Right atrium auricular region (tissue), 2 donors: ENCODE results near the gene ETS1. TPM values are rescaled to one million over a fixed set of nuclear protein-coding genes. Genes with fewer than 3 reads are reported as not detected.

Source experiments
- DNase-seq: peaks from one replicate; pipeline ENCODE4 v3.0.0-alpha.2; 2019; ENCODE audit warnings: low spot score
- H3K27ac ChIP-seq, 2 donors: fragments of 200-600 bp; sonication (generic); 1 replicate in 1 of 2; 2 replicates in 1 of 2; pipeline ENCODE4 v1.5.1; 2016 to 2019
- H3K27me3 ChIP-seq, 2 donors: fragments of 200-600 bp; sonication (generic); one replicate each; pipeline versions ENCODE4 v1.5.1 to v1.6.0; 2017 to 2019
- H3K36me3 ChIP-seq: fragments of 200-600 bp; sonication (generic); one replicate; pipeline ENCODE4 v1.5.1; 2016
- H3K4me1 ChIP-seq, 2 donors: fragments of 200-600 bp; sonication (generic); one replicate each; pipeline versions ENCODE4 v1.5.1 to v1.6.0; 2017 to 2019
- H3K4me3 ChIP-seq, 2 donors: fragments of 200-600 bp; sonication (generic); 1 replicate in 1 of 2; 2 replicates in 1 of 2; pipeline ENCODE4 v1.5.1; 2017 to 2019; ENCODE audit warnings: mild to moderate bottlenecking in 1 of 2, moderate library complexity in 1 of 2
- H3K9me3 ChIP-seq, 2 donors: fragments of 200-600 bp; sonication (generic); one replicate each; pipeline ENCODE4 v1.5.1; 2019
- CTCF ChIP-seq, 2 donors: fragments of 200-600 bp; sonication (generic); IDR thresholded peaks; one replicate each; pipeline ENCODE4 v1.5.1; 2019; ENCODE audit warnings: antibody characterized with exemption in 2 of 2
- total RNA-seq, 2 donors: library from RNA; depleted of rRNA; stranded (reverse); fragments of >200 nt; gene quantifications; one replicate each; pipeline ENCODE4 v1.1.0, GENCODE V29; 2016

The ETS1 gene
- total RNA-seq, 2 donors from 2014 or later = 37.9 to 46.6 TPM

- no peak for DNase-seq
- Histone ChIP-seq H3K27me3 (no peaks in the 10 kb centered on the region), H3K4me3 (no peak overlapping the region), H3K27ac (peak overlapping the region in 1 of 2 donors; percentile 69), H3K9me3 (no peaks in the 10 kb centered on the region), H3K36me3 (peaks cover 61% of the 10 kb centered on the region), H3K4me1 (peaks cover 0 to 64% of the 10 kb centered on the region in 2 donors)
- no peak for TF ChIP-seq CTCF (IDR thresholded peaks at IDR 0.05)
These were observed 104.1 kb downstream of the ETS1 start for GRCh38 chr11:128483211-128483788.

- DNase-seq = no peak
- peaks cover 65% of the 10 kb centered on the region for H3K36me3 ChIP-seq
- H3K27ac ChIP-seq = peak overlapping the region; percentile 60 to 69
- H3K9me3 ChIP-seq = no peaks in the 10 kb centered on the region
- H3K27me3 ChIP-seq = no peaks in the 10 kb centered on the region
- peaks cover 0 to 64% of the 10 kb centered on the region in 2 donors for H3K4me1 ChIP-seq
- H3K4me3 ChIP-seq = peak overlapping the region in 1 of 2 donors; percentile 13
- no peak for TF ChIP-seq CTCF (IDR thresholded peaks at IDR 0.05)
These were observed 104.7 kb downstream of the ETS1 start for GRCh38 chr11:128482512-128483191.

GRCh38 chr11:128482092-128482491 lies 105.3 kb downstream of the ETS1 start:
- Histone ChIP-seq H3K36me3 (peaks cover 65% of the 10 kb centered on the region), H3K9me3 (no peaks in the 10 kb centered on the region), H3K27me3 (no peaks in the 10 kb centered on the region), H3K4me1 (peaks cover 0 to 66% of the 10 kb centered on the region in 2 donors), H3K4me3 (peak overlapping the region in 1 of 2 donors; percentile 13), H3K27ac (peak overlapping the region; percentile 60 to 69)
- TF ChIP-seq CTCF (IDR thresholded peaks at IDR 0.05) = no peak
- no peak for DNase-seq

GRCh38 chr11:128481135-128481534 lies 106.2 kb downstream of the ETS1 start:
- Histone ChIP-seq H3K4me1 (peaks cover 0 to 76% of the 10 kb centered on the region in 2 donors), H3K36me3 (peaks cover 58% of the 10 kb centered on the region), H3K9me3 (no peaks in the 10 kb centered on the region), H3K4me3 (no peak overlapping the region), H3K27ac (peak overlapping the region; percentile 60 to 69), H3K27me3 (no peaks in the 10 kb centered on the region)
- DNase-seq = no peak
- TF ChIP-seq CTCF (IDR thresholded peaks at IDR 0.05) = no peak

- H3K9me3 ChIP-seq = no peaks in the 10 kb centered on the region
- no peak for TF ChIP-seq CTCF (IDR thresholded peaks at IDR 0.05)
- peaks cover 53% of the 10 kb centered on the region for H3K36me3 ChIP-seq
- no peaks in the 10 kb centered on the region for H3K27me3 ChIP-seq
- peak overlapping the region; percentile 60 to 69 for H3K27ac ChIP-seq
- no peak overlapping the region for H3K4me3 ChIP-seq
- DNase-seq = no peak
- peaks cover 2 to 80% of the 10 kb centered on the region in 2 donors for H3K4me1 ChIP-seq
These were observed 106.7 kb downstream of the ETS1 start for GRCh38 chr11:128480665-128481064.
